K562 (cell line): ENCODE measurements around the gene RTL10. TPM values are rescaled to one million over a fixed set of nuclear protein-coding genes. Genes with fewer than 3 reads are reported as not detected.
A peak's percentile ranks its signal among the peaks of the same experiment; 100 is the strongest.

ENCODE experiments used
- ATAC-seq: fragments of 200-7000 bp; cut with Tn5 transposase; 3 replicates; pipeline ENCODE4 v1.9.1; 2020; ENCODE audit warnings: moderate library complexity
- BruUV-seq: library from RNA; stranded (reverse); fragments of 400-500 nt; replicated peaks from 2 replicates; lab custom pipeline; 2021; lab: Mats Ljungman, UMichigan
- CTCF ChIA-PET: fragments of 300-600 bp; formaldehyde crosslinking; extraction: SDS; loops from one replicate; lab custom pipeline; 2021; ENCODE audit warnings: low intra/inter-chr PET ratio; lab: Yijun Ruan, JAX
- POLR2A ChIA-PET: fragments of 300-600, 350-650 bp; sonication (Branson Sonifier 250); formaldehyde crosslinking; extraction: SDS; loops from one replicate; lab custom pipeline; 2021; ENCODE audit warnings: antibody characterized with exemption, inconsistent platforms; lab: Yijun Ruan, JAX
- DNase-seq, 4 experiments: peaks; one replicate each; pipeline versions ENCODE4 v3.0.0 to v3.0.0-alpha.2; 2011 to 2018; ENCODE audit warnings: low spot score in 3 of 4, mixed read lengths in 3 of 4; ENCODE audit errors: extremely low read depth in 1 of 4
- FAIRE-seq: peaks from 2 replicates; lab custom pipeline; 2011; peaks lifted over from hg19 to GRCh38; lab: Jason Lieb, UNC
- H2AFZ ChIP-seq: 2 replicates; pipeline ENCODE4 v1.6.0; 2011; ENCODE audit warnings: low read depth, low read length, control low read depth, inconsistent platforms
- H3K27ac ChIP-seq: fragments of 200-600 bp; 3 replicates; pipeline ENCODE4 v1.8.0; 2011; ENCODE audit warnings: low read depth, mild to moderate bottlenecking, control low read depth, inconsistent platforms, low read length, moderate library complexity, mixed read lengths; ENCODE audit errors: extremely low read depth
- H3K27me3 ChIP-seq, 2 experiments: fragments of 300-600 bp in 1 of 2; 2 replicates in 1 of 2; 3 replicates in 1 of 2; pipeline versions ENCODE4 v1.6.0 to v1.8.0; 2011; ENCODE audit warnings: inconsistent platforms in 2 of 2, low read length in 2 of 2, mild to moderate bottlenecking in 1 of 2, mixed read lengths in 1 of 2, moderate library complexity in 1 of 2; ENCODE audit not compliant: control insufficient read depth in 2 of 2, insufficient read depth in 2 of 2
- H3K36me3 ChIP-seq: fragments of 300-600 bp; 3 replicates; pipeline ENCODE4 v1.8.0; 2011; ENCODE audit warnings: mild to moderate bottlenecking, low read length, inconsistent platforms; ENCODE audit not compliant: control insufficient read depth, insufficient read depth
- H3K4me1 ChIP-seq, 2 experiments: fragments of 200-600 bp in 1 of 2; replicated peaks in 1 of 2; 2 replicates in 1 of 2; 3 replicates in 1 of 2; pipeline versions ENCODE4 v1.5.1 to v1.8.0; 2011; ENCODE audit warnings: inconsistent platforms in 2 of 2, low read length in 2 of 2, mild to moderate bottlenecking in 1 of 2, mixed read lengths in 1 of 2, moderate library complexity in 1 of 2; ENCODE audit not compliant: control insufficient read depth in 2 of 2, insufficient read depth in 2 of 2
- H3K4me2 ChIP-seq: 2 replicates; pipeline ENCODE4 v1.6.1; 2011; ENCODE audit warnings: low read length, control low read depth, inconsistent platforms, mixed read lengths; ENCODE audit not compliant: insufficient read depth
- H3K4me3 ChIP-seq: fragments of 200-600 bp; sonication (generic), shearing (Covaris generic); 2 replicates; pipeline ENCODE4 v1.5.1; 2016; ENCODE audit warnings: control low read depth, inconsistent platforms
- H3K79me2 ChIP-seq: fragments of 200-600 bp; 3 replicates; pipeline ENCODE4 v1.8.0; 2011; ENCODE audit warnings: low read length, inconsistent platforms; ENCODE audit not compliant: control insufficient read depth, insufficient read depth
- H3K9ac ChIP-seq, 2 experiments: 2 replicates each; pipeline versions ENCODE4 v1.6.0 to v1.6.1; 2011; ENCODE audit warnings: low read depth in 2 of 2, low read length in 2 of 2, control low read depth in 1 of 2, inconsistent platforms in 1 of 2, mild to moderate bottlenecking in 1 of 2, mixed read lengths in 1 of 2; ENCODE audit not compliant: insufficient read depth in 1 of 2
- H3K9me1 ChIP-seq: one replicate; pipeline ENCODE4 v1.6.0; 2011; ENCODE audit warnings: inconsistent platforms, mild to moderate bottlenecking, low read length, moderate library complexity; ENCODE audit not compliant: control insufficient read depth, insufficient read depth
- H3K9me3 ChIP-seq: replicated peaks from 2 replicates; pipeline ENCODE4 v1.5.1; 2011; ENCODE audit warnings: low read depth, low read length, inconsistent platforms; ENCODE audit not compliant: control insufficient read depth, insufficient read depth
- H4K20me1 ChIP-seq: replicated peaks from 2 replicates; pipeline ENCODE4 v1.6.1; 2011; ENCODE audit warnings: low read length, inconsistent platforms, mixed read lengths; ENCODE audit not compliant: control insufficient read depth, insufficient read depth
- FOXK2 ChIP-seq, 2 experiments: fragments of 450-650 bp; IDR thresholded peaks in 1 of 2; conservative IDR thresholded peaks in 1 of 2; 2 replicates each; pipeline ENCODE4 v1.6.1; 2016; ENCODE audit warnings: low read depth in 2 of 2, mild to moderate bottlenecking in 1 of 2
- HMGN3 ChIP-seq: IDR thresholded peaks from 2 replicates; pipeline ENCODE4 v1.6.1; 2011; ENCODE audit warnings: borderline replicate concordance, low read depth, mild to moderate bottlenecking, mixed read lengths, low read length; ENCODE audit not compliant: insufficient read length; ENCODE audit errors: extremely low read depth
- POLR2G ChIP-seq: fragments of 200-400 bp; formaldehyde crosslinking; IDR thresholded peaks from 2 replicates; pipeline ENCODE4 v1.6.1; 2017; ENCODE audit warnings: low read depth, mild to moderate bottlenecking, antibody characterized with exemption, low read length, moderate library complexity
- RBM39 ChIP-seq: fragments of 200-400 bp; formaldehyde crosslinking; optimal IDR thresholded peaks from 2 replicates; pipeline ENCODE3; 2018; ENCODE audit warnings: low read depth, low read length
- TARDBP ChIP-seq: fragments of 450-650 bp; IDR thresholded peaks from 2 replicates; pipeline ENCODE4 v1.6.1; 2016
- TBP ChIP-seq: optimal IDR thresholded peaks from 2 replicates; pipeline ENCODE3; 2011; ENCODE audit warnings: low read depth, low read length, improper control_type of control experiment
- TCF7 ChIP-seq: sonication (generic); IDR thresholded peaks from 2 replicates; pipeline ENCODE4 v1.6.1; 2016; ENCODE audit warnings: antibody characterized with exemption, borderline replicate concordance
- ZBTB49 ChIP-seq: sonication (generic); formaldehyde crosslinking; IDR thresholded peaks from 2 replicates; pipeline ENCODE4 v1.8.0; 2022; ENCODE audit warnings: missing genetic modification reagents, mild to moderate bottlenecking, borderline replicate concordance
- ZMIZ1 ChIP-seq, 2 experiments: fragments of 150-350 bp in 1 of 2; IDR thresholded peaks; 2 replicates each; pipeline ENCODE4 v1.6.1; 2012 to 2016; ENCODE audit warnings: low read depth in 2 of 2, low read length in 2 of 2, mild to moderate bottlenecking in 1 of 2, moderate library complexity in 1 of 2
- ZNF384 ChIP-seq: IDR thresholded peaks from 2 replicates; pipeline ENCODE4 v1.6.1; 2012; ENCODE audit warnings: low read depth, low read length, improper control_type of control experiment
- WGBS: fragments of 100-300 bp; shearing (Covaris generic); methylation state at CpG from one replicate; pipeline ENCODE4 v1.1.6; 2016; ENCODE audit warnings: low coverage, mixed read lengths; ENCODE audit not compliant: insufficient coverage; ENCODE audit errors: missing lambda C conversion rate; 5-methylcytosine and 5-hydroxymethylcytosine counted together
- in situ Hi-C: fragments of 300-500 bp; cut with MboI; formaldehyde crosslinking; loops from 4 replicates; pipeline ENCODE4 v1.15.0; 2018; ENCODE audit warnings: inconsistent platforms, mixed read lengths
- intact Hi-C: fragments of 100-400 bp; cut with micrococcal nuclease; formaldehyde crosslinking; loops from 2 replicates; pipeline ENCODE4 v1.14.2; 2022
- polyA plus RNA-seq, 8 experiments: library from polyadenylated mRNA; depleted of rRNA in 4 of 8; stranded (reverse) in 5 of 8; unstranded in 3 of 8; fragments of >200 nt; fragmentation: Nextera tagmentation in 2 of 8; fragmentation: Illumina TruSeq in 1 of 8; extraction: Ambion mirVana in 2 of 8; extraction: Trizol in 1 of 8; gene quantifications; 2 replicates each; pipeline versions ENCODE4 v1.2.1 to v1.2.3, GENCODE V29; 2011 to 2014; ENCODE audit warnings: inconsistent platforms in 1 of 8, missing spikeins in 1 of 8
- total RNA-seq, 7 experiments: library from RNA; depleted of rRNA in 6 of 7; stranded (reverse); fragments of >200 nt in 6 of 7; fragmentation: Illumina TruSeq in 2 of 7; extraction: Trizol in 2 of 7; gene quantifications; 2 replicates each; pipeline versions ENCODE4 v1.2.1 to v1.2.3, GENCODE V29; 2011 to 2021; ENCODE audit warnings: low replicate concordance in 1 of 7

RTL10 gene
- total and polyA plus RNA-seq, 9 of the 15 experiments (the other 6 are each of a cell fraction or from before 2014, with no cell fraction given) = 19.8 to 75.5 (median 32.5) TPM

GRCh38 chr22:19825904-19826618 lies 28.6 kb downstream of the RTL10 start (continued):
- TF ChIP-seq ZMIZ1 (IDR thresholded peaks at IDR 0.05; ENCODE audit: low read depth in 2 of 2, low read length in 2 of 2) (peak in 1 of 2 experiments; percentile 34; a peak in 1 of 4 replicates), RBM39 (no peak), FOXK2 (conservative IDR thresholded peaks at IDR 0.05 in 1 of 2, IDR thresholded peaks at IDR 0.05 in 1 of 2; ENCODE audit: low read depth in 2 of 2) (peak; percentile 22 to 24; a peak in 2 of 4 replicates), ZNF384 (0 out of 2 replicates have a peak, but pooled peaks have one; percentile 11), TARDBP (0 out of 2 replicates have a peak, but pooled peaks have one; percentile 59), TBP (peak; percentile 4)

- WGBS = 70% methylated on average over 8 of the region's 8 CpGs
- intact Hi-C loops (no loop called here), in situ Hi-C loops (no loop called here)
- Histone ChIP-seq H3K4me1 (peaks cover 13 to 47% of the 10 kb centered on the region in 2 experiments; a peak in 4 of 5 replicates), H4K20me1 (no peaks in the 10 kb centered on the region; the same call in 1 of the 2 replicates), H3K27me3 (no peaks in the 10 kb centered on the region), H3K9me3 (no peaks in the 10 kb centered on the region; the same call in 1 of the 2 replicates), H3K27ac (no peak overlapping the region), H2AFZ (no peak overlapping the region), H3K79me2 (no peaks in the 10 kb centered on the region), H3K9me1 (peaks cover 3% of the 10 kb centered on the region), H3K4me2 (no peak overlapping the region), H3K9ac (peak overlapping the region in 1 of 2 experiments; percentile 82; a peak in 2 of 4 replicates), H3K4me3 (no peak overlapping the region), H3K36me3 (no peaks in the 10 kb centered on the region; the same call in 2 of the 3 replicates)
- no peak for DNase-seq
- no peak for FAIRE-seq
- BruUV-seq = no TSS peak
- TF ChIP-seq TCF7 (0 out of 2 replicates have a peak, but pooled peaks have one; percentile 5), POLR2G (peak; percentile 13; the same call in 1 of the 2 replicates), ZBTB49 (no peak), HMGN3 (peak; percentile 27)
- ATAC-seq = no peak
- POLR2A ChIA-PET = interaction anchor here (1.0 to 16.0 kb wide), 6 partner anchors 8 to 117 kb away, joined by 3 to 247 read pairs (median 6); partner anchors contain the start of genes COMT and TXNRD2
- CTCF ChIA-PET = no interaction called here
Observed at GRCh38 chr22:19824926-19825339, 29.7 kb downstream of the RTL10 start.
